ENCODE results near the gene TBC1D22A. TPM values are rescaled to one million over a fixed set of nuclear protein-coding genes. Genes with fewer than 3 reads are reported as not detected.

Gene TBC1D22A
- total RNA-seq, 1 experiment from 2014 or later, result 14.3 TPM

GRCh38 chr22:47209547-47210023 is 447.1 kb downstream of the TBC1D22A start:
- Histone ChIP-seq H3K27ac (ENCODE audit: low read length) (no peak overlapping the region), H3K4me2 (ENCODE audit: low read length) (no peak overlapping the region), H4K20me1 (ENCODE audit: low read length) (no peaks in the 10 kb centered on the region), H3K4me1 (ENCODE audit: insufficient read depth, low read length) (no peaks in the 10 kb centered on the region), H2AFZ (ENCODE audit: low read length) (no peak overlapping the region), H3K9ac (ENCODE audit: low read length) (no peak overlapping the region), H3K9me2 (replicated peaks; ENCODE audit: low read length) (no peaks in the 10 kb centered on the region), H3K79me2 (ENCODE audit: low read length) (no peaks in the 10 kb centered on the region), H3K9me3 (ENCODE audit: low read length) (no peaks in the 10 kb centered on the region), H3K36me3 (ENCODE audit: low read depth, low read length) (no peaks in the 10 kb centered on the region), H3K27me3 (ENCODE audit: low read length) (no peaks in the 10 kb centered on the region), H3F3A (ENCODE audit: low read length, unreplicated experiment) (no peaks in the 10 kb centered on the region), H3K4me3 (ENCODE audit: low read length) (no peak overlapping the region)
- ATAC-seq (no peak), DNase-seq (no peak)
- TF ChIP-seq EZH2 (IDR thresholded peaks at IDR 0.05; ENCODE audit: low read length, unreplicated experiment) (no peak), CTCF (conservative IDR thresholded peaks at IDR 0.05; ENCODE audit: low read depth, low read length) (no peak), EZH2phosphoT487 (IDR thresholded peaks at IDR 0.05; ENCODE audit: borderline replicate concordance, low read length) (no peak)
- no TSS peak for BruUV-seq (replicated peaks)
- intact Hi-C loops (cut with micrococcal nuclease), result loop anchor here (5.0 kb wide), 1 partner anchor 628 kb away; no protein-coding TSS in a partner anchor
- ChIA-PET CTCF (no interaction called here), POLR2A (ENCODE audit: unreplicated experiment) (no interaction called here)

- Histone ChIP-seq H3K4me2 (ENCODE audit: low read length) (no peak overlapping the region), H3K9ac (ENCODE audit: low read length) (no peak overlapping the region), H3K4me3 (ENCODE audit: low read length) (no peak overlapping the region), H3K27me3 (ENCODE audit: low read length) (no peaks in the 10 kb centered on the region), H3K27ac (ENCODE audit: low read length) (no peak overlapping the region), H3K9me3 (ENCODE audit: low read length) (no peaks in the 10 kb centered on the region), H4K20me1 (ENCODE audit: low read length) (no peaks in the 10 kb centered on the region), H3F3A (ENCODE audit: low read length, unreplicated experiment) (no peaks in the 10 kb centered on the region), H3K36me3 (ENCODE audit: low read depth, low read length) (no peaks in the 10 kb centered on the region), H3K79me2 (ENCODE audit: low read length) (no peaks in the 10 kb centered on the region), H3K9me2 (replicated peaks; ENCODE audit: low read length) (no peaks in the 10 kb centered on the region), H2AFZ (ENCODE audit: low read length) (no peak overlapping the region), H3K4me1 (ENCODE audit: insufficient read depth, low read length) (no peaks in the 10 kb centered on the region)
- TF ChIP-seq EZH2 (IDR thresholded peaks at IDR 0.05; ENCODE audit: low read length, unreplicated experiment) (no peak), EZH2phosphoT487 (IDR thresholded peaks at IDR 0.05; ENCODE audit: borderline replicate concordance, low read length) (no peak), CTCF (conservative IDR thresholded peaks at IDR 0.05; ENCODE audit: low read depth, low read length) (no peak)
- intact Hi-C loops (cut with micrococcal nuclease), result loop anchor here (5.0 kb wide), 1 partner anchor 627 kb away; no protein-coding TSS in a partner anchor
- no TSS peak for BruUV-seq (replicated peaks)
- DNase-seq (no peak), ATAC-seq (no peak)
- ChIA-PET CTCF (no interaction called here), POLR2A (ENCODE audit: unreplicated experiment) (no interaction called here)
Observed at GRCh38 chr22:47210112-47210657, 447.7 kb downstream of the TBC1D22A start.

- Histone ChIP-seq H3K9me2 (replicated peaks; ENCODE audit: low read length) (no peaks in the 10 kb centered on the region), H3K27ac (ENCODE audit: low read length) (no peak overlapping the region), H3K4me3 (ENCODE audit: low read length) (no peak overlapping the region), H3K9me3 (ENCODE audit: low read length) (no peaks in the 10 kb centered on the region), H3K79me2 (ENCODE audit: low read length) (no peaks in the 10 kb centered on the region), H3K9ac (ENCODE audit: low read length) (no peak overlapping the region), H3K27me3 (ENCODE audit: low read length) (no peaks in the 10 kb centered on the region), H3F3A (ENCODE audit: low read length, unreplicated experiment) (no peaks in the 10 kb centered on the region), H4K20me1 (ENCODE audit: low read length) (no peaks in the 10 kb centered on the region), H3K4me1 (ENCODE audit: insufficient read depth, low read length) (no peaks in the 10 kb centered on the region), H3K36me3 (ENCODE audit: low read depth, low read length) (no peaks in the 10 kb centered on the region), H3K4me2 (ENCODE audit: low read length) (no peak overlapping the region), H2AFZ (ENCODE audit: low read length) (no peak overlapping the region)
- POLR2A ChIA-PET (ENCODE audit: unreplicated experiment), result no interaction called here
- no peak for ATAC-seq
- TF ChIP-seq EZH2phosphoT487 (IDR thresholded peaks at IDR 0.05; ENCODE audit: borderline replicate concordance, low read length), result no peak
- TF ChIP-seq CTCF (conservative IDR thresholded peaks at IDR 0.05; ENCODE audit: low read depth, low read length), result no peak
- CTCF ChIA-PET, result no interaction called here
- intact Hi-C loops (cut with micrococcal nuclease), result loop anchor here (5.0 kb wide), 1 partner anchor 627 kb away; no protein-coding TSS in a partner anchor
- DNase-seq, result no peak
- BruUV-seq (replicated peaks), result no TSS peak
Observed at GRCh38 chr22:47210686-47211085, 448.2 kb downstream of the TBC1D22A start.

Data from PC-3 (cell line).